Activated B cell treated with CpG ODN at 0.5 μM for 24 hours (primary cell): ENCODE measurements around the gene PHC2. TPM values are rescaled to one million over a fixed set of nuclear protein-coding genes. Genes with fewer than 3 reads are reported as not detected.

Experiments
- ATAC-seq: fragments of 200-7000 bp; cut with Tn5 transposase; one replicate; pipeline ENCODE4 v1.10.0; 2021; ENCODE audit warnings: low read depth, mild to moderate bottlenecking, moderate library complexity
- CTCF ChIA-PET: fragments of 350-600 bp; sonication (Branson Sonifier 250); formaldehyde crosslinking; loops from one replicate; lab custom pipeline; 2021; ENCODE audit warnings: antibody characterized with exemption; lab: Charles Lee
- POLR2A ChIA-PET: fragments of 350-600 bp; sonication (Branson Sonifier 250); formaldehyde crosslinking; loops from one replicate; lab custom pipeline; 2021; ENCODE audit warnings: antibody characterized with exemption; lab: Charles Lee
- DNase-seq: peaks from one replicate; pipeline ENCODE4 v3.0.0; 2022
- H3K27ac Mint-ChIP-seq: one replicate; pipeline ENCODE4 v1.8.0; 2020; ENCODE audit warnings: mixed read lengths
- H3K27me3 Mint-ChIP-seq: one replicate; pipeline ENCODE4 v1.8.0; 2021; ENCODE audit warnings: mixed read lengths
- H3K36me3 Mint-ChIP-seq: one replicate; pipeline ENCODE4 v1.8.0; 2021; ENCODE audit warnings: low read depth, mixed read lengths
- H3K4me1 Mint-ChIP-seq: one replicate; pipeline ENCODE4 v1.8.0; 2021; ENCODE audit warnings: mixed read lengths
- H3K4me3 Mint-ChIP-seq: one replicate; pipeline ENCODE4 v1.8.0; 2020; ENCODE audit warnings: mild to moderate bottlenecking, mixed read lengths
- H3K9me3 Mint-ChIP-seq: one replicate; pipeline ENCODE4 v1.8.0; 2020; ENCODE audit warnings: mixed read lengths
- CTCF ChIP-seq: fragments of 200-600 bp; IDR thresholded peaks from one replicate; pipeline ENCODE4 v1.8.0; 2022; ENCODE audit warnings: antibody characterized with exemption, mild to moderate bottlenecking
- intact Hi-C: fragments of 100-400 bp; cut with micrococcal nuclease; formaldehyde crosslinking; loops from one replicate; pipeline ENCODE4 v1.15.1; 2024
- total RNA-seq: library from RNA; stranded (reverse); gene quantifications from 2 replicates; pipeline ENCODE4 v1.2.3, GENCODE V29; 2022

The PHC2 gene
- total RNA-seq, 1 donor from 2014 or later = 16.4 TPM

- Mint-ChIP-seq H3K27ac (no peak overlapping the region), H3K9me3 (no peaks in the 10 kb centered on the region), H3K4me1 (peaks cover 4% of the 10 kb centered on the region), H3K4me3 (no peak overlapping the region), H3K36me3 (no peaks in the 10 kb centered on the region), H3K27me3 (peaks cover 18% of the 10 kb centered on the region)
- DNase-seq (no peak), ATAC-seq (no peak)
- ChIA-PET POLR2A (no interaction called here), CTCF (no interaction called here)
- TF ChIP-seq CTCF = no peak
- intact Hi-C loops = no loop called here
These were observed 123.4 kb downstream of the PHC2 start for GRCh38 chr1:33307494-33307864.

GRCh38 chr1:33306653-33307493 lies 124.0 kb downstream of the PHC2 start:
- no peaks in the 10 kb centered on the region for H3K9me3 Mint-ChIP-seq
- H3K27ac Mint-ChIP-seq = no peak overlapping the region
- no peaks in the 10 kb centered on the region for H3K36me3 Mint-ChIP-seq
- intact Hi-C loops = no loop called here
- no peak overlapping the region for H3K4me3 Mint-ChIP-seq
- H3K4me1 Mint-ChIP-seq = peaks cover 4% of the 10 kb centered on the region
- peaks cover 18% of the 10 kb centered on the region for H3K27me3 Mint-ChIP-seq
- POLR2A ChIA-PET = no interaction called here
- no peak for TF ChIP-seq CTCF
- ATAC-seq = no peak
- CTCF ChIA-PET = interaction anchor here (2.3 kb wide), 1 partner anchor 11 kb away, joined by 10 read pairs; no protein-coding TSS in a partner anchor
- no peak for DNase-seq

- Mint-ChIP-seq H3K4me3 (no peak overlapping the region), H3K4me1 (peaks cover 4% of the 10 kb centered on the region), H3K27me3 (peaks cover 13% of the 10 kb centered on the region), H3K9me3 (no peaks in the 10 kb centered on the region), H3K27ac (no peak overlapping the region), H3K36me3 (no peaks in the 10 kb centered on the region)
- intact Hi-C loops = no loop called here
- ChIA-PET CTCF (interaction anchor here (1.2 to 2.3 kb wide), 2 partner anchors 10 to 166 kb away, joined by 4 to 10 read pairs; no protein-coding TSS in a partner anchor), POLR2A (no interaction called here)
- TF ChIP-seq CTCF = no peak
- ATAC-seq (no peak), DNase-seq (no peak)
These were observed 124.9 kb downstream of the PHC2 start for GRCh38 chr1:33305816-33306652.

- TF ChIP-seq CTCF = no peak
- Mint-ChIP-seq H3K27ac (no peak overlapping the region), H3K36me3 (peaks cover 9% of the 10 kb centered on the region), H3K9me3 (no peaks in the 10 kb centered on the region), H3K4me1 (peaks cover 4% of the 10 kb centered on the region), H3K4me3 (no peak overlapping the region), H3K27me3 (peaks cover 13% of the 10 kb centered on the region)
- DNase-seq (no peak), ATAC-seq (no peak)
- intact Hi-C loops = no loop called here
- ChIA-PET CTCF (interaction anchor here (1.2 to 2.3 kb wide), 2 partner anchors 9 to 167 kb away, joined by 4 to 10 read pairs; no protein-coding TSS in a partner anchor), POLR2A (no interaction called here)
These were observed 125.9 kb downstream of the PHC2 start for GRCh38 chr1:33305016-33305415.

GRCh38 chr1:33302325-33302724 lies 128.6 kb downstream of the PHC2 start:
- no peak for TF ChIP-seq CTCF
- Mint-ChIP-seq H3K4me1 (peaks cover 4% of the 10 kb centered on the region), H3K36me3 (peaks cover 19% of the 10 kb centered on the region), H3K4me3 (no peak overlapping the region), H3K27ac (no peak overlapping the region), H3K9me3 (no peaks in the 10 kb centered on the region), H3K27me3 (peaks cover 8% of the 10 kb centered on the region)
- intact Hi-C loops = no loop called here
- no peak for ATAC-seq
- CTCF ChIA-PET = no interaction called here
- no peak for DNase-seq
- POLR2A ChIA-PET = no interaction called here
